ACC112 (cell line): ENCODE measurements around the gene C16orf86.

Source experiments
- H2AFZ ChIP-seq: fragments of 200-600 bp; sonication (generic); one replicate; pipeline ENCODE4 v1.6.0; 2017; ENCODE audit warnings: antibody characterized with exemption, low read length; ENCODE audit not compliant: unreplicated experiment
- H3K27ac ChIP-seq: fragments of 200-600 bp; sonication (generic); 2 replicates; pipeline ENCODE4 v1.5.1; 2014; ENCODE audit warnings: low read depth, mild to moderate bottlenecking, antibody characterized with exemption, low read length, moderate library complexity
- H3K27me3 ChIP-seq: fragments of 200-600 bp; sonication (generic); 2 replicates; pipeline ENCODE4 v1.6.1; 2014; ENCODE audit warnings: mild to moderate bottlenecking, antibody characterized with exemption, low read length, moderate library complexity, mixed read lengths; ENCODE audit not compliant: insufficient read depth
- H3K36me3 ChIP-seq: fragments of 200-600 bp; sonication (generic); 2 replicates; pipeline ENCODE4 v1.6.1; 2016; ENCODE audit warnings: mild to moderate bottlenecking, antibody characterized with exemption, low read length, moderate library complexity, mixed read lengths; ENCODE audit not compliant: insufficient read depth
- H3K4me1 ChIP-seq: fragments of 200-600 bp; sonication (generic); one replicate; pipeline ENCODE4 v1.6.1; 2016; ENCODE audit warnings: low read length, mixed read lengths; ENCODE audit not compliant: insufficient read depth, unreplicated experiment, control insufficient read depth
- H3K4me3 ChIP-seq: fragments of 200-600 bp; sonication (generic); 2 replicates; pipeline ENCODE4 v1.5.1; 2014; ENCODE audit warnings: mild to moderate bottlenecking, low read depth, low read length
- H3K79me2 ChIP-seq: fragments of 200-600 bp; sonication (generic); one replicate; pipeline ENCODE4 v1.6.0; 2016; ENCODE audit warnings: low read length; ENCODE audit not compliant: control insufficient read depth, unreplicated experiment, insufficient read depth

C16orf86 gene

GRCh38 chr16:67714522-67714921, 47.9 kb downstream of the C16orf86 start:
- Histone ChIP-seq H3K4me3 (no peak overlapping the region), H3K27me3 (no peaks in the 10 kb centered on the region), H2AFZ (no peak overlapping the region), H3K36me3 (no peaks in the 10 kb centered on the region), H3K79me2 (peaks cover 52% of the 10 kb centered on the region), H3K4me1 (peaks cover 7% of the 10 kb centered on the region), H3K27ac (no peak overlapping the region)

- Histone ChIP-seq H3K36me3 (no peaks in the 10 kb centered on the region), H3K79me2 (peaks cover 47% of the 10 kb centered on the region), H2AFZ (no peak overlapping the region), H3K4me3 (no peak overlapping the region), H3K27ac (no peak overlapping the region), H3K27me3 (no peaks in the 10 kb centered on the region), H3K4me1 (peaks cover 17% of the 10 kb centered on the region)
These were observed 49.5 kb downstream of the C16orf86 start for GRCh38 chr16:67716097-67716496.
